Caco-2 (cell line): ENCODE data around the gene ASB16. TPM values are rescaled to one million over a fixed set of nuclear protein-coding genes. Genes with fewer than 3 reads are reported as not detected.

Source experiments
- BruUV-seq: library from RNA; stranded (reverse); fragments of 400-500 nt; replicated peaks from 2 replicates; lab custom pipeline; 2021; lab: Mats Ljungman, UMichigan
- CTCF ChIA-PET: fragments of 300-600 bp; sonication (Branson Sonifier 250); formaldehyde crosslinking; loops from one replicate; lab custom pipeline; 2022; ENCODE audit warnings: antibody characterized with exemption; lab: Charles Lee
- POLR2A ChIA-PET: fragments of 300-600 bp; sonication (Branson Sonifier 250); formaldehyde crosslinking; loops from one replicate; lab custom pipeline; 2022; ENCODE audit warnings: antibody characterized with exemption; lab: Charles Lee
- DNase-seq, 2 experiments: peaks; one replicate each; pipeline versions ENCODE4 v3.0.0 to v3.0.0-alpha.2; 2020 to 2022
- H3K27me3 ChIP-seq: replicated peaks from 2 replicates; pipeline ENCODE4 v1.6.0; 2011; ENCODE audit warnings: low read length; ENCODE audit not compliant: control insufficient read depth, insufficient read depth
- H3K36me3 ChIP-seq: 2 replicates; pipeline ENCODE4 v1.5.1; 2011; ENCODE audit warnings: low read length; ENCODE audit not compliant: control insufficient read depth, insufficient read depth
- H3K4me1 ChIP-seq: fragments of 250-450 bp; sonication (Bioruptor Pico); 2 replicates; pipeline ENCODE4 v1.5.1; 2020; ENCODE audit warnings: mild to moderate bottlenecking
- H3K4me3 ChIP-seq: 2 replicates; pipeline ENCODE4 v1.5.1; 2011; ENCODE audit warnings: low read depth, mild to moderate bottlenecking, control low read depth, low read length
- H3K9me3 ChIP-seq: fragments of 250-450 bp; sonication (Bioruptor Pico); 2 replicates; pipeline ENCODE4 v1.5.1; 2020; ENCODE audit warnings: mild to moderate bottlenecking, moderate library complexity
- H3K27ac Mint-ChIP-seq: one replicate; pipeline ENCODE4 v1.8.0; 2022; ENCODE audit warnings: mixed read lengths; ENCODE audit not compliant: unreplicated experiment
- H3K27me3 Mint-ChIP-seq: one replicate; pipeline ENCODE4 v1.8.0; 2022; ENCODE audit warnings: mixed read lengths; ENCODE audit not compliant: insufficient read depth, unreplicated experiment
- H3K36me3 Mint-ChIP-seq: one replicate; pipeline ENCODE4 v1.8.0; 2022; ENCODE audit warnings: mild to moderate bottlenecking, mixed read lengths; ENCODE audit not compliant: insufficient read depth, unreplicated experiment
- H3K4me1 Mint-ChIP-seq: one replicate; pipeline ENCODE4 v1.8.0; 2022; ENCODE audit warnings: low read depth, mixed read lengths; ENCODE audit not compliant: unreplicated experiment
- H3K4me3 Mint-ChIP-seq: one replicate; pipeline ENCODE4 v1.8.0; 2022; ENCODE audit warnings: mild to moderate bottlenecking, moderate library complexity, mixed read lengths; ENCODE audit not compliant: unreplicated experiment
- H3K9me3 Mint-ChIP-seq: one replicate; pipeline ENCODE4 v1.8.0; 2022; ENCODE audit warnings: mixed read lengths; ENCODE audit not compliant: unreplicated experiment
- CTCF ChIP-seq, 2 experiments: fragments of 200-600 bp in 1 of 2; IDR thresholded peaks; 1 replicate in 1 of 2; 2 replicates in 1 of 2; pipeline versions ENCODE4 v1.5.1 to v1.8.0; 2011 to 2022; ENCODE audit warnings: antibody characterized with exemption in 1 of 2, control low read depth in 1 of 2, inconsistent platforms in 1 of 2, low read depth in 1 of 2, low read length in 1 of 2, mild to moderate bottlenecking in 1 of 2, moderate library complexity in 1 of 2; ENCODE audit not compliant: insufficient read depth in 1 of 2, severe bottlenecking in 1 of 2, unreplicated experiment in 1 of 2
- intact Hi-C: fragments of 100-400 bp; cut with micrococcal nuclease; formaldehyde crosslinking; loops from one replicate; pipeline ENCODE4 v1.10.0; 2022; ENCODE audit not compliant: unreplicated experiment
- total RNA-seq: library from RNA; stranded (reverse); gene quantifications from 2 replicates; pipeline ENCODE4 v1.2.3, GENCODE V29; 2022

ASB16 gene
- total RNA-seq, 1 experiment from 2014 or later: not detected

GRCh38 chr17:44197107-44197506, 26.6 kb downstream of the ASB16 start:
- DNase-seq: no peak
- H3K4me1 Mint-ChIP-seq: peaks cover 20% of the 10 kb centered on the region
- intact Hi-C loops: no loop called here
- H3K27ac Mint-ChIP-seq: peak overlapping the region; percentile 60
- TF ChIP-seq CTCF (IDR thresholded peaks at IDR 0.05; ENCODE audit: insufficient read depth in 1 of 2, low read depth in 1 of 2, low read length in 1 of 2, severe bottlenecking in 1 of 2, unreplicated experiment in 1 of 2): no peak
- peaks cover 4% of the 10 kb centered on the region for H3K36me3 ChIP-seq
- peaks cover 76% of the 10 kb centered on the region for H3K36me3 Mint-ChIP-seq
- H3K9me3 ChIP-seq: no peaks in the 10 kb centered on the region
- no TSS peak for BruUV-seq
- H3K27me3 ChIP-seq: no peaks in the 10 kb centered on the region
- H3K4me3 Mint-ChIP-seq: no peak overlapping the region
- no peaks in the 10 kb centered on the region for H3K9me3 Mint-ChIP-seq
- no peaks in the 10 kb centered on the region for H3K27me3 Mint-ChIP-seq
- peaks cover 29% of the 10 kb centered on the region for H3K4me1 ChIP-seq
- POLR2A ChIA-PET: no interaction called here
- CTCF ChIA-PET: no interaction called here
- H3K4me3 ChIP-seq: no peak overlapping the region

- POLR2A ChIA-PET: interaction anchor here (0.6 kb wide), 1 partner anchor 71 kb away, joined by 5 read pairs; no protein-coding TSS in a partner anchor
- BruUV-seq: TSS peak; percentile 47
- intact Hi-C loops: loop anchor here (2.0 kb wide), 1 partner anchor 133 kb away; no protein-coding TSS in a partner anchor
- peak in 1 of 2 experiments; percentile 32 for TF ChIP-seq CTCF (IDR thresholded peaks at IDR 0.05; ENCODE audit: insufficient read depth in 1 of 2, low read depth in 1 of 2, low read length in 1 of 2, severe bottlenecking in 1 of 2, unreplicated experiment in 1 of 2)
- CTCF ChIA-PET: interaction anchor here (0.8 to 1.1 kb wide), 2 partner anchors 30 to 129 kb away, joined by 3 to 6 read pairs; no protein-coding TSS in a partner anchor
- Histone ChIP-seq H3K27me3 (no peaks in the 10 kb centered on the region), H3K9me3 (no peaks in the 10 kb centered on the region), H3K36me3 (peaks cover 2% of the 10 kb centered on the region), H3K4me1 (peaks cover 19% of the 10 kb centered on the region), H3K4me3 (peak overlapping the region; percentile 91)
- Mint-ChIP-seq H3K36me3 (peaks cover 66% of the 10 kb centered on the region), H3K27ac (peak overlapping the region; percentile 60), H3K27me3 (no peaks in the 10 kb centered on the region), H3K4me1 (peaks cover 16% of the 10 kb centered on the region), H3K4me3 (peak overlapping the region; percentile 70), H3K9me3 (no peaks in the 10 kb centered on the region)
- DNase-seq: peak in 1 of 2 experiments; percentile 44
Observed at GRCh38 chr17:44197980-44198720, 27.6 kb downstream of the ASB16 start.

GRCh38 chr17:44198721-44199552, 28.4 kb downstream of the ASB16 start:
- BruUV-seq: no TSS peak
- no peaks in the 10 kb centered on the region for H3K9me3 Mint-ChIP-seq
- peak overlapping the region; percentile 96 for H3K4me3 Mint-ChIP-seq
- ChIA-PET CTCF (interaction anchor here (0.6 to 1.1 kb wide), 3 partner anchors 26 to 128 kb away, joined by 3 to 6 read pairs (median 4); no protein-coding TSS in a partner anchor), POLR2A (interaction anchor here (0.6 to 2.3 kb wide), 6 partner anchors 12 to 508 kb away, joined by 5 to 11 read pairs (median 6); partner anchors contain the start of gene TMUB2)
- no peak for TF ChIP-seq CTCF (IDR thresholded peaks at IDR 0.05; ENCODE audit: insufficient read depth in 1 of 2, low read depth in 1 of 2, low read length in 1 of 2, severe bottlenecking in 1 of 2, unreplicated experiment in 1 of 2)
- peak; percentile 67 to 78 for DNase-seq
- H3K27ac Mint-ChIP-seq: peak overlapping the region; percentile 60
- Histone ChIP-seq H3K9me3 (no peaks in the 10 kb centered on the region), H3K36me3 (peaks cover 2% of the 10 kb centered on the region), H3K27me3 (no peaks in the 10 kb centered on the region), H3K4me1 (peaks cover 14% of the 10 kb centered on the region; the same call in 1 of the 2 replicates), H3K4me3 (peak overlapping the region; percentile 91)
- H3K4me1 Mint-ChIP-seq: peaks cover 22% of the 10 kb centered on the region
- H3K27me3 Mint-ChIP-seq: no peaks in the 10 kb centered on the region
- intact Hi-C loops: loop anchor here (2.0 kb wide), 1 partner anchor 132 kb away; no protein-coding TSS in a partner anchor
- H3K36me3 Mint-ChIP-seq: peaks cover 60% of the 10 kb centered on the region
